GM19025 (cell line): Measurements from ENCODE around the gene CD80.

ENCODE experiments used
- ATAC-seq: cut with Tn5 transposase; IDR thresholded peaks from one replicate; pipeline ENCODE4 v1.9.1; 2021; ENCODE audit warnings: mild to moderate bottlenecking, low read depth, moderate library complexity; ENCODE audit not compliant: unreplicated experiment

The CD80 gene

DNA sequence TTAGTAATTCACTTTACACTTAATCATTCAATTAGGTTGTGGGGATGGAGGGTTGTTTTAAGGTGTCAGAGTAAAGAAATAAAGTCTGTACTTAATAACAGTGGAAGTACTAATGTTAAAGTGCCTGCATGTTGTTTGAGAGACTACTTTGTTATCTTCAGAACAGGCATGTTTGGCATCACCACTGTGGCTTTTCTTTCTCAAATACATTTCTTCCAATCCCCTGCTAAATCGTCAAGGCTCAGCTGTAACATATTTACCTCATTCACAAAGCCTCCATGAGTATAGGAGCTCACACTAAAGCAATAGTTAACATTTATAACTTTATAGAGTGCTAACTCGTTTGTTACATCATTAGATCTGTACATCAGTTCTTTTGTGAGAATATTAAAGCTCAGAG is 58.5 kb downstream of the CD80 start:
- ATAC-seq, result no peak

DNA sequence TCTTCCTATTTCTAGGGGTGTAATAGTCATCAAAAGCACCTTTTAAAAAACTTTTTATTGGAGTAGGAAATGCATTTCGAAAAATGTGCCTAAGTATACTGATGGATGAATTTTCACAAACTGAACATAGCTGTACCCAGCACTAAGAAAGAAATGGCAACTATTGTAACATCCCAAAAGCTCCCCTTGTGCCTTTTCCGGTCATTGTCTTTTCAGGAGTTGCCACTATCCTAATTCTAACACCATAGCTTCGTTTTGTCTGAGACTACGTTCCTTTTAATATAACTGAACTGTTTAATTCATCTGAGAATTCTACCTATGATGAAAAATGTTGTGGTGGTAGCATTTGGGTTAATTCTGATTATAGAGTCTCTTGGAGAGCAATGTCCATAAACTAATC is 59.1 kb downstream of the CD80 start:
- no peak for ATAC-seq

DNA sequence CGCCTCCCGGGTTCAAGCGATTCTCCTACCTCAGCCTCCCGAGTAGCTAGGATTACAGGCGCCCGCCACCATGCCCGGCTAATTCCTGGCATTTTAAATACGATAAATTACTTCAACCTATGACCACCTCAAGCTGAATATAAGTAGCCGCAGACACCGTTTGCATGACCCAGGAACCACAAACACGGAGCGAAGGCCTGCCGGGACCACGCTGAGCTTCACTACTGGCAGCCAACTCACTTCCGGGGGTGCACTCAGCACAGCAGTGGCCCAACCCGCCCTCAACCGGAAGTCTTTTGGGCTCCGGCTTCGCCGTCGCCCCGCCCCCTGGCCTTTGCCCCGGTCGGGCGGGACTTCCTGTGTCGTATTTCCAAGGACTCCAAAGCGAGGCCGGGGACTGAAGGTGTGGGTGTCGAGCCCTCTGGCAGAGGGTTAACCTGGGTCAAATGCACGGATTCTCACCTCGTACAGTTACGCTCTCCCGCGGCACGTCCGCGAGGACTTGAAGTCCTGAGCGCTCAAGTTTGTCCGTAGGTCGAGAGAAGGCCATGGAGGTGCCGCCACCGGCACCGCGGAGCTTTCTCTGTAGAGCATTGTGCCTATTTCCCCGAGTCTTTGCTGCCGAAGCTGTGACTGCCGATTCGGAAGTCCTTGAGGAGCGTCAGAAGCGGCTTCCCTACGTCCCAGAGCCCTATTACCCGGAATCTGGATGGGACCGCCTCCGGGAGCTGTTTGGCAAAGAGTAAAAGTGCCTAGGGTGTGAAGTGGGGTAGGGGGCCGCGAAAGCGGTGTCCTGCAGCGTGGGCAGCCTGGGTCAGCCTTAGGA is 61.0 kb downstream of the CD80 start, which contains the start of gene TIMMDC1:
TSS of gene TIMMDC1 (plus strand) at position 362 of the 826 bp plus-strand sequence. CDS start at position 549, 187 bp downstream.
- ATAC-seq, result peak; percentile 98

DNA sequence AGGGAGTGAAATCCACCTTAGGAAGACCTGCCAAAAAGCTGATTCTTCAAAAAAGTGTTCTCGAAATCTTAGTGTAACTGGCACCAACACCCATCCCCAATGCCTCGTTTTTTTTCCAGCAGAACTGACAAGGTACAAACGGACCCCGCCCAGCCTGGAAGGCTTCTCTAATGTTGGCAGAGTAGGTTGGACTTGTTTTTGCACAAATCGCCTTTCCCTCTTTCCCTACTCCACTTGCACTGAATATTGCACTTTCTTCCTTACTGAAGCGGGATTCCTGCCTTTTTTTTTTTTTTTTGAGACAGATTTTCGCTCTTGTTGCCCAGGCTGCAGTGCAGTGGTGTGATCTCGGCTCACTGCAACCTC is 61.6 kb downstream of the CD80 start:
- peak; percentile 7 for ATAC-seq

DNA sequence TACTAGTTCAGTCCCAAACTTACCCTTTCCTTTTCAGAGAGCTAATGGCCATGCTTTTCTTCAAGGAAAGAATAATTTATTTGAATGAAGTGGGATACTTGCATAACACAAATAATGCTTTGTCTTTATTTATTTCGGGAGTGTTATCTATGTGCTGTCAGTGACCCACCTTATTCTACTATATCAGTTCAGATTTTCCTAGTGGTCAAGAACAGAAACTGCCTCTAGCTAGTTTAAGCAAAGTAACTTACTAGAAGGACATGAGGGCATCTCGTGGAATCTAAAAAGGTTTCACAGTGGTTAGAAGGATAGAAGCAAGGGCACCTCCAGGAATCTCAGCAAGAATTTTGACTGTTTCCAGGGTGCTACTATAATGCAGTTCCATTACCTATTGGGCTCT is 64.8 kb downstream of the CD80 start:
- no peak for ATAC-seq

DNA sequence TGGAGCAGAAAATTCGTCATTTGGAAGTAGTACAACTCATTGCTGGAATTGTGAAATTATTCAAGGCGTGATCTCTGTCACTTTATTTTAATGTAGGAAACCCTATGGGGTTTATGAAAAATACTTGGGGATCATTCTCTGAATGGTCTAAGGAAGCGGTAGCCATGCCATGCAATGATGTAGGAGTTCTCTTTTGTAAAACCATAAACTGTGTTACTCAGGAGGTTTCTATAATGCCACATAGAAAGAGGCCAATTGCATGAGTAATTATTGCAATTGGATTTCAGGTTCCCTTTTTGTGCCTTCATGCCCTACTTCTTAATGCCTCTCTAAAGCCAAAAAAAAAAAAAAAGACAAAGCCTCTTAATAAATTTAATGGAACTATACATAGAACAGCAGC is 66.6 kb downstream of the CD80 start:
- no peak for ATAC-seq

GRCh38 chr3:119492128-119492527 is 67.3 kb downstream of the CD80 start:
- no peak for ATAC-seq

DNA sequence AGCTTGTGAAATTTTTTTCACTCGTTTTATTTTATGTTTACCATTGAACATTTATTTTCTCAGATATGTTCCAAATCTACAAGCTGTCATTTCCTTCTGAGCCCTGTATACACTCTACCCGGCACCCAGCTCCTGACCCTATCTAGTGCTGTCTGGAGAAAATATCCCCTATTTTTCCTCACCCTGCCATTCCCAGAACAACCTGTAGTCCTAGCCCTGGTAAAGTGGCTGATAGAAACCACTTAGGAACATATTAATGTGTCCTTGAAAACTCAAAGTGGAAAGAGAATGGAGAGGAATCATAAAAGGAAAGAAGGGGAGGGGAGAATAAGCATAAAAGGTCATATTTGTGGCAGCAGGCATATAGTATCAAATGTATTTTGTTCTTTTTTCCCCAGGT is 69.3 kb downstream of the CD80 start:
- no peak for ATAC-seq

- no peak for ATAC-seq
These were observed 73.9 kb downstream of the CD80 start for GRCh38 chr3:119485563-119485962.

DNA sequence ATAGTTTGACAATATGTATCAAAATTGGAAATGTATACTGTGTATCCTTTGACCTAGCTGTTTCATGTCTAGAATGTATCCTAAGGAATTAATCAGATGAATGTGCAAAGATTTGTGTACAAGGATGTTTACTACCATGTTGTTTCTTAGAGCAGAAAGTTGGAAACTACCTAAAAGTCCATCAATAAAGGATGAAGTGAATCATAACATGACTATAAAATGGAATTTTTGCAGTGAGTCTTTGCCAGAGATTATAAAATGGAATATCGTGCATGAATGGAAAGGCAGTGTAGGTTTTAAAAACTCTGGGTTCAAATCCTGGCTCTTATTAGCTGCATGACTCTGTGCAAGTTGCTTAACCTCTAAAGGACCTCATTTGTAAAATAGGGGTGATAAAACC is 76.3 kb downstream of the CD80 start:
- no peak for ATAC-seq

DNA sequence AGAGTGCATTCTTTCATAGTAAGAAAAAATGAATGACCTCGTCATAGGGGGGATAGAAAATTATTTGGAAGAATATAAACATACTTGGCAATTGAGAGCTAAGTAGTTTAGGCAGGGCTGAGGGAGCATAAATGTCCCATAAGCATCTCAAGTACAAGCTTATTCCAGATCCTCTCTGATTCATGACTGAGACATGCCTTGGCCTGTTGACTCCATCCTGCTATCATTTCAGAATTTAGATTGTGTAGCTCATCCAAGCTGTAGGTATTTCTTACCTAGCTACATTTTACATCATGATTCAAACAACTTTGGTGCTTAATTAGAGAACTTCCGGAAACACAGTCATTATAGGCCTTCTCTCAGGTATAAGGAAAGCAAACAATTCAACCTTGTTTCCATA is 78.3 kb downstream of the CD80 start:
- no peak for ATAC-seq
